H9 (cell line): ENCODE measurements around the gene GORASP1. TPM values are rescaled to one million over a fixed set of nuclear protein-coding genes. Genes with fewer than 3 reads are reported as not detected.

Experiments
- DNase-seq: peaks from one replicate; pipeline ENCODE4 v3.0.0-alpha.2; 2017
- H2AFZ ChIP-seq: one replicate; pipeline ENCODE4 v1.6.1; 2013; ENCODE audit warnings: mild to moderate bottlenecking, low read length, control low read depth, moderate library complexity
- H2AK5ac ChIP-seq: 2 replicates; pipeline ENCODE4 v1.6.1; 2013; ENCODE audit warnings: low read length, control low read depth, mixed read lengths; ENCODE audit not compliant: insufficient read length
- H2BK120ac ChIP-seq: one replicate; pipeline ENCODE4 v1.6.1; 2013; ENCODE audit warnings: low read depth, mild to moderate bottlenecking, low read length, control low read depth, inconsistent platforms; ENCODE audit not compliant: poor library complexity, severe bottlenecking
- H2BK12ac ChIP-seq: 2 replicates; pipeline ENCODE4 v1.6.1; 2013; ENCODE audit warnings: low read length, control low read depth, mixed read lengths, low read depth; ENCODE audit not compliant: insufficient read length
- H2BK15ac ChIP-seq: 2 replicates; pipeline ENCODE4 v1.6.1; 2013; ENCODE audit warnings: low read depth, low read length, control low read depth
- H2BK20ac ChIP-seq: one replicate; pipeline ENCODE4 v1.6.1; 2013; ENCODE audit warnings: low read depth, mild to moderate bottlenecking, low read length, control low read depth, inconsistent platforms; ENCODE audit not compliant: poor library complexity, severe bottlenecking
- H2BK5ac ChIP-seq: 2 replicates; pipeline ENCODE4 v1.6.1; 2013; ENCODE audit warnings: low read length, control low read depth, mixed read lengths; ENCODE audit not compliant: insufficient read length
- H3K14ac ChIP-seq: 2 replicates; pipeline ENCODE4 v1.6.1; 2013; ENCODE audit warnings: low read length, control low read depth; ENCODE audit not compliant: insufficient read depth
- H3K18ac ChIP-seq: 2 replicates; pipeline ENCODE4 v1.6.1; 2013; ENCODE audit warnings: low read depth, mild to moderate bottlenecking, mixed read lengths, low read length, control low read depth; ENCODE audit not compliant: insufficient read length
- H3K23ac ChIP-seq: 2 replicates; pipeline ENCODE4 v1.6.1; 2013; ENCODE audit warnings: low read length, control low read depth, mixed read lengths, low read depth; ENCODE audit not compliant: insufficient read length
- H3K23me2 ChIP-seq: 2 replicates; pipeline ENCODE4 v1.6.1; 2013; ENCODE audit warnings: low read depth, mild to moderate bottlenecking, mixed read lengths, low read length, control low read depth; ENCODE audit not compliant: insufficient read length, poor library complexity, severe bottlenecking
- H3K27ac ChIP-seq: 2 replicates; pipeline ENCODE4 v1.5.1; 2013; ENCODE audit warnings: low read length, control low read depth, mixed read lengths, low read depth; ENCODE audit not compliant: insufficient read length
- H3K27me3 ChIP-seq: 2 replicates; pipeline ENCODE4 v1.6.1; 2013; ENCODE audit warnings: low read length, control low read depth, inconsistent platforms; ENCODE audit not compliant: insufficient read depth
- H3K4ac ChIP-seq: 2 replicates; pipeline ENCODE4 v1.6.1; 2013; ENCODE audit warnings: low read depth, mild to moderate bottlenecking, control low read depth, inconsistent platforms, low read length, moderate library complexity
- H3K4me1 ChIP-seq: 2 replicates; pipeline ENCODE4 v1.6.1; 2013; ENCODE audit warnings: low read length, control low read depth, inconsistent platforms; ENCODE audit not compliant: insufficient read depth
- H3K4me2 ChIP-seq: 2 replicates; pipeline ENCODE4 v1.6.1; 2013; ENCODE audit warnings: low read length, control low read depth, mixed read lengths; ENCODE audit not compliant: insufficient read length, insufficient read depth
- H3K56ac ChIP-seq: 2 replicates; pipeline ENCODE4 v1.6.1; 2013; ENCODE audit warnings: low read depth, mild to moderate bottlenecking, mixed read lengths, low read length, control low read depth; ENCODE audit not compliant: insufficient read length
- H3K79me1 ChIP-seq: 2 replicates; pipeline ENCODE4 v1.6.1; 2013; ENCODE audit warnings: low read depth, mild to moderate bottlenecking, moderate library complexity, low read length, control low read depth, inconsistent platforms; ENCODE audit not compliant: insufficient read depth, poor library complexity, severe bottlenecking
- H3K79me2 ChIP-seq: 2 replicates; pipeline ENCODE4 v1.6.1; 2013; ENCODE audit warnings: low read length, control low read depth, inconsistent platforms; ENCODE audit not compliant: insufficient read depth
- H3K9ac ChIP-seq: 2 replicates; pipeline ENCODE4 v1.6.1; 2013; ENCODE audit warnings: low read length, control low read depth, mixed read lengths; ENCODE audit not compliant: insufficient read length; ENCODE audit errors: extremely low read depth
- H3K9me3 ChIP-seq: one replicate; pipeline ENCODE4 v1.6.1; 2013; ENCODE audit warnings: low read depth, low read length, inconsistent platforms; ENCODE audit not compliant: control insufficient read depth
- H3T11ph ChIP-seq: one replicate; pipeline ENCODE4 v1.6.1; 2013; ENCODE audit warnings: mild to moderate bottlenecking, low read length, control low read depth, inconsistent platforms
- H4K20me1 ChIP-seq: one replicate; pipeline ENCODE4 v1.6.1; 2013; ENCODE audit not compliant: control insufficient read depth, insufficient read length, insufficient read depth
- H4K5ac ChIP-seq: 2 replicates; pipeline ENCODE4 v1.6.1; 2013; ENCODE audit warnings: low read depth, mild to moderate bottlenecking, mixed read lengths, low read length, control low read depth; ENCODE audit not compliant: insufficient read length
- H4K8ac ChIP-seq: replicated peaks from 2 replicates; pipeline ENCODE4 v1.6.1; 2013; ENCODE audit warnings: low read length, control low read depth, mixed read lengths, low read depth; ENCODE audit not compliant: insufficient read length
- H4K91ac ChIP-seq: 2 replicates; pipeline ENCODE4 v1.6.1; 2013; ENCODE audit warnings: low read depth, mild to moderate bottlenecking, moderate library complexity, mixed read lengths, low read length, control low read depth; ENCODE audit not compliant: insufficient read length
- H3K27ac Mint-ChIP-seq, 3 experiments: 2 replicates in 2 of 3; 3 replicates in 1 of 3; pipeline ENCODE4 v1.8.0; 2020 to 2021; ENCODE audit warnings: mixed read lengths in 3 of 3, mild to moderate bottlenecking in 1 of 3, moderate library complexity in 1 of 3
- H3K27me3 Mint-ChIP-seq: 2 replicates; pipeline ENCODE4 v1.8.0; 2021; ENCODE audit warnings: low read depth, mild to moderate bottlenecking, moderate library complexity, mixed read lengths
- H3K36me3 Mint-ChIP-seq, 3 experiments: 2 replicates in 2 of 3; 3 replicates in 1 of 3; pipeline ENCODE4 v1.8.0; 2020 to 2021; ENCODE audit warnings: low read depth in 3 of 3, mixed read lengths in 3 of 3; ENCODE audit not compliant: insufficient read depth in 1 of 3
- H3K4me1 Mint-ChIP-seq, 2 experiments: 2 replicates each; pipeline ENCODE4 v1.8.0; 2020; ENCODE audit warnings: mixed read lengths in 2 of 2
- H3K4me3 Mint-ChIP-seq, 2 experiments: 2 replicates in 1 of 2; 3 replicates in 1 of 2; pipeline ENCODE4 v1.8.0; 2020 to 2021; ENCODE audit warnings: mild to moderate bottlenecking in 2 of 2, mixed read lengths in 2 of 2, moderate library complexity in 1 of 2
- H3K9me3 Mint-ChIP-seq, 2 experiments: 2 replicates in 1 of 2; 3 replicates in 1 of 2; pipeline ENCODE4 v1.8.0; 2020; ENCODE audit warnings: mild to moderate bottlenecking in 2 of 2, mixed read lengths in 2 of 2, moderate library complexity in 1 of 2
- WGBS: extraction: QIAGEN DNeasy Blood & Tissue Kit; methylation state at CpG from one replicate; pipeline ENCODE4 v1.1.7; 2013; ENCODE audit warnings: missing lambda C conversion rate, low lambda C conversion rate, mixed read lengths; ENCODE audit not compliant: insufficient read length; ENCODE audit errors: extremely low coverage; 5-methylcytosine and 5-hydroxymethylcytosine counted together
- total RNA-seq: library from RNA; stranded (reverse); gene quantifications from 2 replicates; pipeline ENCODE4 v1.2.1, GENCODE V29; 2021
- TF ChIP-seq, protein P1 (sequence below): fragments of 200-600 bp; sonication (generic); conservative IDR thresholded peaks from 3 replicates; pipeline ENCODE4 v1.8.0; 2021; ENCODE audit warnings: antibody characterized with exemption, mild to moderate bottlenecking

Gene GORASP1
- total RNA-seq, 1 experiment from 2014 or later: 37.4 TPM

DNA sequence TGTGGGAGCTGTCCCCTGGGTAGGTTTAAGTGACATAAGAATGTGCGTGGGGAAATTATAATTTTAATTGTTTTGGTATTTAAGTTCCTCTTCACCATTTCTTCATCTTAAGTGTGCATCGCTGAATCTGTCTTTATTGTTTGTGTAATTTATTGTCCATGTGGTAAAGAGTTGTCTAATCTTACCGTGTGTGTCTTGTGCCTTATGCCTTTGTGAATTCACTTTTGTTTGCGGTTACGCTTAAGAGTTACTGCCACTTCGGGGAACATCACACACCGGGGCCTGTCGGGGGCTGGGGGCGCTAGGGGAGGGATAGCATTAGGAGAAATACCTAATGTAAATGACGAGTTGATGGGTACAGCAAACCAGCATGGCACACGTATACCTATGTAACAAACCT lies 54.8 kb downstream of the GORASP1 start:
- Mint-ChIP-seq H3K9me3 (no peaks in the 10 kb centered on the region), H3K27ac (peak overlapping the region; percentile 96 to 99 (median 98)), H3K27me3 (peaks cover 7% of the 10 kb centered on the region; the same call in 1 of the 2 replicates), H3K4me1 (peaks cover 13 to 17% of the 10 kb centered on the region in 2 experiments), H3K36me3 (no peaks in the 10 kb centered on the region), H3K4me3 (peak overlapping the region; percentile 90 to 93)
- no peak overlapping the region for H4K8ac ChIP-seq
- no peak overlapping the region for H3T11ph ChIP-seq
- no peak overlapping the region for H3K4ac ChIP-seq
- no peaks in the 10 kb centered on the region for H3K27me3 ChIP-seq
- H4K20me1 ChIP-seq: no peaks in the 10 kb centered on the region
- no peaks in the 10 kb centered on the region for H3K9me3 ChIP-seq
- no peak overlapping the region for H2BK5ac ChIP-seq
- H3K79me1 ChIP-seq: no peaks in the 10 kb centered on the region
- H3K18ac ChIP-seq: no peak overlapping the region
- no peak overlapping the region for H2BK15ac ChIP-seq
- H2BK12ac ChIP-seq: no peak overlapping the region
- H3K56ac ChIP-seq: no peak overlapping the region
- H2BK20ac ChIP-seq: no peak overlapping the region
- H4K91ac ChIP-seq: no peak overlapping the region
- peaks cover 8% of the 10 kb centered on the region; the same call in 1 of the 2 replicates for H3K79me2 ChIP-seq
- H2AK5ac ChIP-seq: no peak overlapping the region
- H3K4me1 ChIP-seq: no peaks in the 10 kb centered on the region
- no peak overlapping the region for H3K27ac ChIP-seq
- no peaks in the 10 kb centered on the region for H3K23me2 ChIP-seq
- no peak overlapping the region for H2AFZ ChIP-seq
- H3K14ac ChIP-seq: no peak overlapping the region
- H4K5ac ChIP-seq: no peak overlapping the region
- no peak overlapping the region for H2BK120ac ChIP-seq
- TF ChIP-seq, protein P1, sequence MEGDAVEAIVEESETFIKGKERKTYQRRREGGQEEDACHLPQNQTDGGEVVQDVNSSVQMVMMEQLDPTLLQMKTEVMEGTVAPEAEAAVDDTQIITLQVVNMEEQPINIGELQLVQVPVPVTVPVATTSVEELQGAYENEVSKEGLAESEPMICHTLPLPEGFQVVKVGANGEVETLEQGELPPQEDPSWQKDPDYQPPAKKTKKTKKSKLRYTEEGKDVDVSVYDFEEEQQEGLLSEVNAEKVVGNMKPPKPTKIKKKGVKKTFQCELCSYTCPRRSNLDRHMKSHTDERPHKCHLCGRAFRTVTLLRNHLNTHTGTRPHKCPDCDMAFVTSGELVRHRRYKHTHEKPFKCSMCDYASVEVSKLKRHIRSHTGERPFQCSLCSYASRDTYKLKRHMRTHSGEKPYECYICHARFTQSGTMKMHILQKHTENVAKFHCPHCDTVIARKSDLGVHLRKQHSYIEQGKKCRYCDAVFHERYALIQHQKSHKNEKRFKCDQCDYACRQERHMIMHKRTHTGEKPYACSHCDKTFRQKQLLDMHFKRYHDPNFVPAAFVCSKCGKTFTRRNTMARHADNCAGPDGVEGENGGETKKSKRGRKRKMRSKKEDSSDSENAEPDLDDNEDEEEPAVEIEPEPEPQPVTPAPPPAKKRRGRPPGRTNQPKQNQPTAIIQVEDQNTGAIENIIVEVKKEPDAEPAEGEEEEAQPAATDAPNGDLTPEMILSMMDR: no peak
- no peak for DNase-seq
- peak overlapping the region; percentile 83 for H3K4me2 ChIP-seq
- no CpG with 5 or more reads among the region's 11 CpGs for WGBS
- H3K23ac ChIP-seq: no peak overlapping the region
- peak overlapping the region; percentile 86 for H3K9ac ChIP-seq
